ENCODE measurements around the gene NKAIN2. TPM values are rescaled to one million over a fixed set of nuclear protein-coding genes. Genes with fewer than 3 reads are reported as not detected.

Gene NKAIN2
- polyA plus RNA-seq, 1 donor (not counting 4 experiments of a cell fraction or from before 2014, with no cell fraction given), result 0.13 TPM

GRCh38 chr6:124524491-124525200, 721.0 kb downstream of the NKAIN2 start:
- H3K9me3 ChIP-seq (ENCODE audit: control insufficient read depth, low read depth, low read length), result no peaks in the 10 kb centered on the region
- H3K9ac ChIP-seq (ENCODE audit: control insufficient read depth, extremely low read depth, insufficient read depth, low read length), result no peak overlapping the region
- H3K36me3 ChIP-seq (ENCODE audit: control insufficient read depth in 2 of 2, extremely low read depth in 1 of 2, insufficient read depth in 2 of 2, low read length in 2 of 2), result no peaks in the 10 kb centered on the region
- H3K9me1 ChIP-seq (ENCODE audit: control insufficient read depth, extremely low read depth, insufficient read depth, low read length), result no peaks in the 10 kb centered on the region
- TF ChIP-seq EZH2 (IDR thresholded peaks at IDR 0.05; ENCODE audit: low read length) (no peak), CTCF (optimal IDR thresholded peaks at IDR 0.05 in 1 of 3, IDR thresholded peaks at IDR 0.05 in 1 of 3, conservative IDR thresholded peaks at IDR 0.05 in 1 of 3; ENCODE audit: extremely low read depth in 1 of 3, insufficient read depth in 2 of 3, low read length in 3 of 3) (no peak)
- H3K79me2 ChIP-seq (ENCODE audit: control insufficient read depth, insufficient read depth, low read length), result no peaks in the 10 kb centered on the region
- dilution Hi-C loops (cut with MboI; ENCODE audit: extremely low pct_ligation_motif_present, low sequenced_read_pairs), result no loop called here
- H2AFZ ChIP-seq (ENCODE audit: control insufficient read depth, low read length), result no peak overlapping the region
- no peaks in the 10 kb centered on the region for H3K4me1 ChIP-seq (ENCODE audit: control insufficient read depth, extremely low read depth, insufficient read depth, low read length)
- H4K20me1 ChIP-seq (ENCODE audit: control insufficient read depth, extremely low read depth, insufficient read depth, low read length), result no peaks in the 10 kb centered on the region
- H3K4me2 ChIP-seq (ENCODE audit: control insufficient read depth, extremely low read depth, insufficient read depth, low read depth, low read length), result no peak overlapping the region
- no peaks in the 10 kb centered on the region for H3K27me3 ChIP-seq (ENCODE audit: control insufficient read depth, extremely low read depth, insufficient read depth, low read length)
- no peak overlapping the region for H3K4me3 ChIP-seq (ENCODE audit: control insufficient read depth in 2 of 3, extremely low read depth in 1 of 3, insufficient read depth in 2 of 3, low read depth in 1 of 3, low read length in 3 of 3)
- no peak for DNase-seq (ENCODE audit: low read depth, low spot score)
- H3K27ac ChIP-seq (ENCODE audit: control insufficient read depth, insufficient read depth, low read length), result no peak overlapping the region
- FAIRE-seq, result no peak

GRCh38 chr6:124530926-124531325, 727.3 kb downstream of the NKAIN2 start:
- TF ChIP-seq CTCF (optimal IDR thresholded peaks at IDR 0.05 in 1 of 3, IDR thresholded peaks at IDR 0.05 in 1 of 3, conservative IDR thresholded peaks at IDR 0.05 in 1 of 3; ENCODE audit: extremely low read depth in 1 of 3, insufficient read depth in 2 of 3, low read length in 3 of 3) (no peak), EZH2 (IDR thresholded peaks at IDR 0.05; ENCODE audit: low read length) (no peak)
- H3K79me2 ChIP-seq (ENCODE audit: control insufficient read depth, insufficient read depth, low read length), result no peaks in the 10 kb centered on the region
- no peaks in the 10 kb centered on the region for H3K36me3 ChIP-seq (ENCODE audit: control insufficient read depth in 2 of 2, extremely low read depth in 1 of 2, insufficient read depth in 2 of 2, low read length in 2 of 2)
- no peaks in the 10 kb centered on the region for H3K4me1 ChIP-seq (ENCODE audit: control insufficient read depth, extremely low read depth, insufficient read depth, low read length)
- H3K9me3 ChIP-seq (ENCODE audit: control insufficient read depth, low read depth, low read length), result no peaks in the 10 kb centered on the region
- DNase-seq (ENCODE audit: low read depth, low spot score) (no peak), FAIRE-seq (no peak)
- H3K27me3 ChIP-seq (ENCODE audit: control insufficient read depth, extremely low read depth, insufficient read depth, low read length), result peaks cover 6% of the 10 kb centered on the region
- H3K4me2 ChIP-seq (ENCODE audit: control insufficient read depth, extremely low read depth, insufficient read depth, low read depth, low read length), result no peak overlapping the region
- no peaks in the 10 kb centered on the region for H4K20me1 ChIP-seq (ENCODE audit: control insufficient read depth, extremely low read depth, insufficient read depth, low read length)
- dilution Hi-C loops (cut with MboI; ENCODE audit: extremely low pct_ligation_motif_present, low sequenced_read_pairs), result no loop called here
- no peaks in the 10 kb centered on the region for H3K9me1 ChIP-seq (ENCODE audit: control insufficient read depth, extremely low read depth, insufficient read depth, low read length)
- no peak overlapping the region for H3K4me3 ChIP-seq (ENCODE audit: control insufficient read depth in 2 of 3, extremely low read depth in 1 of 3, insufficient read depth in 2 of 3, low read depth in 1 of 3, low read length in 3 of 3)
- H3K9ac ChIP-seq (ENCODE audit: control insufficient read depth, extremely low read depth, insufficient read depth, low read length), result no peak overlapping the region
- no peak overlapping the region for H2AFZ ChIP-seq (ENCODE audit: control insufficient read depth, low read length)
- no peak overlapping the region for H3K27ac ChIP-seq (ENCODE audit: control insufficient read depth, insufficient read depth, low read length)
